Cardiac muscle cell (in vitro differentiated cells and primary cell): ENCODE results near the gene KLF2. TPM values are rescaled to one million over a fixed set of nuclear protein-coding genes. Genes with fewer than 3 reads are reported as not detected.
A peak's percentile ranks its signal among the peaks of the same experiment; 100 is the strongest.

Experiments used
- DNase-seq, 2 donors: peaks; one replicate each; pipeline versions ENCODE4 v3.0.0 to v3.0.0-alpha.2; 2010 to 2017; ENCODE audit warnings: low read depth in 1 of 2, low spot score in 1 of 2
- H3K27ac ChIP-seq: fragments of 200-600 bp; sonication (generic); 2 replicates; pipeline ENCODE4 v1.5.1; 2016
- H3K27me3 ChIP-seq: fragments of 200-600 bp; sonication (generic); 2 replicates; pipeline ENCODE4 v1.6.0; 2016; ENCODE audit warnings: control low read depth
- H3K36me3 ChIP-seq: fragments of 200-600 bp; sonication (generic); 2 replicates; pipeline ENCODE4 v1.5.1; 2016; ENCODE audit warnings: control low read depth
- H3K4me1 ChIP-seq: fragments of 200-600 bp; sonication (generic); 2 replicates; pipeline ENCODE4 v1.8.1; 2017; ENCODE audit warnings: low read depth, mild to moderate bottlenecking, mixed run types
- H3K4me3 ChIP-seq: fragments of 200-600 bp; sonication (generic); 2 replicates; pipeline ENCODE4 v1.5.1; 2016; ENCODE audit warnings: mild to moderate bottlenecking
- H3K9me3 ChIP-seq: fragments of 200-600 bp; sonication (generic); 2 replicates; pipeline ENCODE4 v1.5.1; 2017; ENCODE audit warnings: low read depth, mild to moderate bottlenecking, control low read depth
- polyA plus RNA-seq: library from polyadenylated mRNA; unstranded; fragments of >200 nt; fragmentation: Nextera tagmentation; extraction: Ambion mirVana; gene quantifications from 2 replicates; pipeline ENCODE4 v1.2.1, GENCODE V29; 2016
- total RNA-seq: library from RNA; depleted of rRNA; stranded (reverse); fragments of >200 nt; gene quantifications from 2 replicates; pipeline ENCODE4 v1.2.3, GENCODE V29; 2016
- TF ChIP-seq, protein P1 (sequence below): IDR thresholded peaks from 2 replicates; pipeline ENCODE4 v1.5.1; 2012; ENCODE audit warnings: low read depth, mild to moderate bottlenecking, low read length

KLF2 gene
- total and polyA plus RNA-seq, 2 experiments from 2014 or later = 7.8 to 10.9 TPM

DNA sequence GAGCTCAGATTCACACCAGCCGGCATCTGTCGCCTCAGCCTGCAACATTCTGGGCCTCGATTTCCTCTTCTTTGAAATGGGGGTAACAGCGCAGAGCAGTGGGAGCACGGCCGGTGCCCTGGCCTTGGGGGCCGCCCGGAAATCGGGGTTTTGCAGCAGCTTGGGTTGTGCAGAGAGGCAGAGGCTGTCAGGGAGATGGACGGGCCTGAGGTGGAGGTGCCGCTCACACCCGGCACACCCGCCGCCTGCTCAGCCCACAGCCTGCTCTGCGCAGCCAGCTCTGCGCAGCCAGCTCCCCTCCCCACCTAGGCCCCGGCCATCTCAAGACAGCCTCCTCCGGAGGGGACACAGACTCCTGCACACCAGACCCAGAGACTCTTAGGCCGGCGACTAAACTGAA, 10.6 kb downstream of the KLF2 start:
- DNase-seq = no peak
- H3K4me3 ChIP-seq = no peak overlapping the region
- TF ChIP-seq, protein P1, sequence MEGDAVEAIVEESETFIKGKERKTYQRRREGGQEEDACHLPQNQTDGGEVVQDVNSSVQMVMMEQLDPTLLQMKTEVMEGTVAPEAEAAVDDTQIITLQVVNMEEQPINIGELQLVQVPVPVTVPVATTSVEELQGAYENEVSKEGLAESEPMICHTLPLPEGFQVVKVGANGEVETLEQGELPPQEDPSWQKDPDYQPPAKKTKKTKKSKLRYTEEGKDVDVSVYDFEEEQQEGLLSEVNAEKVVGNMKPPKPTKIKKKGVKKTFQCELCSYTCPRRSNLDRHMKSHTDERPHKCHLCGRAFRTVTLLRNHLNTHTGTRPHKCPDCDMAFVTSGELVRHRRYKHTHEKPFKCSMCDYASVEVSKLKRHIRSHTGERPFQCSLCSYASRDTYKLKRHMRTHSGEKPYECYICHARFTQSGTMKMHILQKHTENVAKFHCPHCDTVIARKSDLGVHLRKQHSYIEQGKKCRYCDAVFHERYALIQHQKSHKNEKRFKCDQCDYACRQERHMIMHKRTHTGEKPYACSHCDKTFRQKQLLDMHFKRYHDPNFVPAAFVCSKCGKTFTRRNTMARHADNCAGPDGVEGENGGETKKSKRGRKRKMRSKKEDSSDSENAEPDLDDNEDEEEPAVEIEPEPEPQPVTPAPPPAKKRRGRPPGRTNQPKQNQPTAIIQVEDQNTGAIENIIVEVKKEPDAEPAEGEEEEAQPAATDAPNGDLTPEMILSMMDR = no peak
- no peak overlapping the region for H3K27ac ChIP-seq
- no peaks in the 10 kb centered on the region for H3K36me3 ChIP-seq
- no peaks in the 10 kb centered on the region for H3K9me3 ChIP-seq
- peaks cover 9% of the 10 kb centered on the region for H3K4me1 ChIP-seq
- no peaks in the 10 kb centered on the region for H3K27me3 ChIP-seq

DNA sequence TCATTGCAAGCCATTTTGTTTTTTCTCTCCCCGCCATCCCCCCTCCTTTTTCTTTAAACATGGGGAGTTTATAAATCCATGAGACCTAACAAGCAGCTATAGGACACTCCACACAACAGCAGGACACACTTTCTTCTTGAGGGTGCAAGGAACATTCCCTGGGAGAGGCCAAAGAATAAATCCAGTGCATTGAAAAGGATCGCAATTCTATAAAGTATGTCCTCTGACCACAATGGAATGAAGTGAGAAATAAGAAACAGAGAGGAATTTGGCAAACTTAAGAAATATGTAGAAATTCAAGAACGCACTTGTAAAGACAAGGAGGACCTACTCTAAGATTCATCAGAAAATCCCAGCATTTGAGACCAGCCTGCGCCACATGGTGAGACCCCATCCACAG, 11.9 kb downstream of the KLF2 start:
- no peak overlapping the region for H3K27ac ChIP-seq
- H3K9me3 ChIP-seq = no peaks in the 10 kb centered on the region
- TF ChIP-seq, protein P1 = no peak
- H3K4me3 ChIP-seq = no peak overlapping the region
- no peaks in the 10 kb centered on the region for H3K27me3 ChIP-seq
- peak in 1 of 2 donors; percentile 54 for DNase-seq
- peaks cover 9% of the 10 kb centered on the region for H3K4me1 ChIP-seq
- no peaks in the 10 kb centered on the region for H3K36me3 ChIP-seq

DNA sequence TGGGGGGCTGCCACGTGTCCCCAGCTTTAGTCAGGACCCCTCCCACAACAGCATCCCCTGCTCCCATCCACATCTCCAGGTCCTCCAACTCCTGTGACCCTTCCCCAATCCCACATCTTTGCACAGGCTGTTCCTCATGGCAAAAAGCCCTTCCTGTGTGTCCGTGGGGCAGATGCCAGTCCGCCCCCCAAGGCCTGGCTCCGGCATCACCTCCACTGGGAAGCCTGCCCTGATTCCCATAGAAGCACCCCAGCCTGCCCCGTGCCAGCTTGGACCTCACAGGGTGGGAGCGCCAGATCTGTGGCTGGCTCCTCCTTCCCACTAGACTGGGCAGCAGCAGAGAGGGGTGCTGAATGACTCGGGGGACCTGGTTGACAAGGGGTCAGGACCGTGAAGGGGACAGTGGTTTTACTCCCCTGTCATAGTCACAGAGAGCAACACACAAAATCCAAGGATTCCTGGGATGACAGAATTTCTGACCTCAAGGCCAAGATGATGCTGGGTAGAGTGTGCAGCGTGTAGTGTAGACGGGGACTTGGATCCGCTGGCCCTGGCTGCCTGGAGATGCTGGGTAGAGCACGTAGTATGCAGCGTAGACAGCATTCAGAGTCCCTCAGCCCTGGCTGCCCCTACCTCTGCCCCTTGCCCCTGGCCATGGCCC, 13.3 kb downstream of the KLF2 start:
- Histone ChIP-seq H3K9me3 (no peaks in the 10 kb centered on the region), H3K4me1 (peaks cover 17% of the 10 kb centered on the region), H3K4me3 (no peak overlapping the region), H3K27me3 (no peaks in the 10 kb centered on the region), H3K27ac (no peak overlapping the region), H3K36me3 (no peaks in the 10 kb centered on the region)
- TF ChIP-seq, protein P1 = no peak
- no peak for DNase-seq

DNA sequence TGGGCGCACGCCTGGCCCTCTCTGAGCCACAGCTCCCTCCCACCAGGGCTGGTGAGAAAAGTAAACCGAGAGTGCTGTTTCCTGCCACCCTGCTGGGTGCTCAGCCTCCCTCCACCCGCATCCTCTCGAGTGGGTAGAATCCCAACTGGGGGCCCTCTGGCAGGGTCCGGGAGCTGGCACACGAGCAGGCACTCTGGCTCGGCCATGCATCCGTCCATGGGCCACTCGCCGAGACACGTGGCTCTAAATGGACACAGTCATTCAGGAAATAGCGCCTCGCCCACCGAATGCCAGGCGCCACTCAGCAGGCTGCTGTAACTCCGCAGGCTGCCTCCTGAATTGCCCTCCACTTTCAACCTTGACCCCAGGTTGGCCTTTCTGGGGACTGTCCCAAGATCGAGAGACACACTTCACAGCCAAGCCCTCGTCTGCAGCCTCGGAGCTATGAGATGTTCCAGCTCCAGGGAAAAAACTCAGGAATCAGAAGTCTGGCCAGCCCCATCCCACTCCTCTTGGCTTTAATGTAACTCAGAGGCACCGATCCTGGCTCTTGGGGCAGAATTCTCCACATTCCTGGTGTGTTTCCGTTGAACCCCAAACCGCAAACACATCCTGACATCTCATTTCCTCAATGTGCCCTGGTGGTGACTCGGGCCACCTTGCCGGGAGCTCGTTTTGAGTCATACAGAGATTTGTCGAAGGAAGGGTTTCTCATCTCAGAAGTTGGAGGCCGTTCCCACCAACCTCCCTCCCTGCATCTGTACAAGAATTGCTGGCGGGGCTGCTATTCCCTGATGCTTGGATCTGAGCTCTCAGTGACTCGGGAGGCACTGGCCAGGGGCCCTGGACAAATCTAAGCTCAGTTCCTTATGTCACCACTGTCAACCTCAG, 14.1 kb downstream of the KLF2 start:
- DNase-seq = peak in 1 of 2 donors; percentile 91
- Histone ChIP-seq H3K4me3 (no peak overlapping the region), H3K27me3 (no peaks in the 10 kb centered on the region), H3K4me1 (peaks cover 17% of the 10 kb centered on the region), H3K9me3 (no peaks in the 10 kb centered on the region), H3K36me3 (no peaks in the 10 kb centered on the region), H3K27ac (no peak overlapping the region)
- TF ChIP-seq, protein P1 = no peak

DNA sequence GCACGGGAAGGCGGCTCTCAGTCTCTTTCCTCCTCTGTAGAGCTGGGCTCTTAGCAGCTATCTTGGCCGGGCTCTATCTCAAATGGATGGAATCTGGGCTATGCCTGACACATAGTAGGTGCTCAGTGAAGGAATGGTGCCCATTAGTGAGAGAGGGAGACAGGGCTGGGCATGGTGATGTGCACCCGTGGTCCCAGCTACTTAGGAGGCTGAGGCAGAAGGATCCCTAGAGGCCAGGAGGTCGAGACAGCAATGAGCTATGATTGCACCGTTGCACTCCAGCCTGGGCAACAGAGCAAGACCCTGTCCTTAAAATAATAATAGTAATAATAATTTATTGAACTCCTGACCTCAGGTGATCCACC, 14.7 kb downstream of the KLF2 start:
- TF ChIP-seq, protein P1 = no peak
- Histone ChIP-seq H3K36me3 (no peaks in the 10 kb centered on the region), H3K4me1 (peaks cover 17% of the 10 kb centered on the region), H3K27me3 (no peaks in the 10 kb centered on the region), H3K9me3 (no peaks in the 10 kb centered on the region), H3K4me3 (no peak overlapping the region), H3K27ac (no peak overlapping the region)
- DNase-seq = no peak
